Transverse colon (tissue), 3 donors: ENCODE measurements around the gene WDR5.

ENCODE experiments used
- EP300 ChIP-seq: sonication (generic); formaldehyde crosslinking; IDR thresholded peaks from one replicate; pipeline ENCODE4 v1.6.1; 2017; ENCODE audit warnings: antibody characterized with exemption, low read depth
- TF ChIP-seq, protein P1 (sequence below), 5 experiments: fragments of 200-600 bp in 3 of 5; fragments of 450-650 bp in 2 of 5; sonication (generic) in 3 of 5; IDR thresholded peaks; 1 replicate in 2 of 5; 2 replicates in 3 of 5; pipeline ENCODE4 v1.5.1; 2016 to 2017; ENCODE audit warnings: antibody characterized with exemption in 5 of 5, inconsistent platforms in 3 of 5, mild to moderate bottlenecking in 2 of 5, moderate library complexity in 1 of 5

DNA sequence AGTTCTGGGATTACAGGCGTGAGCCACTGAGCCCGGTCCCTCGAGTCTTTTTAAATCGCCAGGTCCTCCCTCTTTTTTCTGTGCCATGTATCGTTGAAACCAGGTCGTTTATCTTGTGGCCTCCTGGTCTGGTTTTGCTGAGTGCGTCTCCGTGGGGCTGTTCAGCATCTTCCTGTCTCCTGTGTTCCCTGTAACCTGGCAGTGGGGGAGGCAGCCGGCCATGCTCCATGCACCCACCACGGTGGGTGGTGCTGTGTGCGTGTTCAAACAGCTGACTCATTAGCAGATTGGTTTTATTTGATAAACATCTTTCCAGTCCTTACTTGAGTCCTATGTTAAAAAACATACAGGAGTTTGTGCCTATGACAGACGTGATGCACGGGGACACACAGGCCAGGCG, 25.8 kb downstream of the WDR5 start:
- TF ChIP-seq EP300 = no peak
- TF ChIP-seq, protein P1, sequence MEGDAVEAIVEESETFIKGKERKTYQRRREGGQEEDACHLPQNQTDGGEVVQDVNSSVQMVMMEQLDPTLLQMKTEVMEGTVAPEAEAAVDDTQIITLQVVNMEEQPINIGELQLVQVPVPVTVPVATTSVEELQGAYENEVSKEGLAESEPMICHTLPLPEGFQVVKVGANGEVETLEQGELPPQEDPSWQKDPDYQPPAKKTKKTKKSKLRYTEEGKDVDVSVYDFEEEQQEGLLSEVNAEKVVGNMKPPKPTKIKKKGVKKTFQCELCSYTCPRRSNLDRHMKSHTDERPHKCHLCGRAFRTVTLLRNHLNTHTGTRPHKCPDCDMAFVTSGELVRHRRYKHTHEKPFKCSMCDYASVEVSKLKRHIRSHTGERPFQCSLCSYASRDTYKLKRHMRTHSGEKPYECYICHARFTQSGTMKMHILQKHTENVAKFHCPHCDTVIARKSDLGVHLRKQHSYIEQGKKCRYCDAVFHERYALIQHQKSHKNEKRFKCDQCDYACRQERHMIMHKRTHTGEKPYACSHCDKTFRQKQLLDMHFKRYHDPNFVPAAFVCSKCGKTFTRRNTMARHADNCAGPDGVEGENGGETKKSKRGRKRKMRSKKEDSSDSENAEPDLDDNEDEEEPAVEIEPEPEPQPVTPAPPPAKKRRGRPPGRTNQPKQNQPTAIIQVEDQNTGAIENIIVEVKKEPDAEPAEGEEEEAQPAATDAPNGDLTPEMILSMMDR (IDR thresholded peaks at IDR 0.05) = no peak
